Nucleus accumbens (tissue), 56 donors: ENCODE results near the gene DTYMK.

ENCODE experiments used
- DNase-seq, 56 donors: peaks; one replicate each; lab custom pipeline; 2025; lab: John Stamatoyannopoulos, UW

DTYMK gene

GRCh38 chr2:241629762-241630435, 56.7 kb downstream of the DTYMK start:
- peak in 2 of 56 donors; percentile 14 to 29 for DNase-seq

- DNase-seq: no peak
These were observed 58.9 kb downstream of the DTYMK start for GRCh38 chr2:241627675-241628074.
